HG03521 (cell line): ENCODE measurements around the gene GABRB3.

Experiments
- ATAC-seq: cut with Tn5 transposase; IDR thresholded peaks from one replicate; pipeline ENCODE4 v1.9.1; 2021; ENCODE audit warnings: mild to moderate bottlenecking, moderate library complexity; ENCODE audit not compliant: unreplicated experiment

GABRB3 gene

DNA sequence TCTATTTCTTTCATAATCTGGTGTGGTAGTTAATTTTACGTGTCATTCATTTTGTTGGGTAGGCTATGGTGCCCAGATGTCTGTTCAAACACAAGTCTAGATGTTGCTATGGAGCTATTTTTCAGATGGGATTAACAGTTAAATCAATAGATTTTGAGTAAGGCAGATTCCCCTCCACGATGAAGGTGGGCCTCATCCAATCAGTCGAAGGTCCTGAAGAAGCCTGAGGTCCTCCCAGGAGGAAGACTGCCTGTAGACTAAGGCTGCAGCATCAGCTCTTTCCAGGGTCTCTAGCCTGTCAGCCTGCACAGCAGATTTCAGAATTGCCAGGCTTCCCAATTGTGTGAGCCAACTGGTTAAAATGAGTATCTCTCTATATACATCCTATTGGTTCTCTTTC lies 92.9 kb downstream of the GABRB3 start:
- no peak for ATAC-seq

DNA sequence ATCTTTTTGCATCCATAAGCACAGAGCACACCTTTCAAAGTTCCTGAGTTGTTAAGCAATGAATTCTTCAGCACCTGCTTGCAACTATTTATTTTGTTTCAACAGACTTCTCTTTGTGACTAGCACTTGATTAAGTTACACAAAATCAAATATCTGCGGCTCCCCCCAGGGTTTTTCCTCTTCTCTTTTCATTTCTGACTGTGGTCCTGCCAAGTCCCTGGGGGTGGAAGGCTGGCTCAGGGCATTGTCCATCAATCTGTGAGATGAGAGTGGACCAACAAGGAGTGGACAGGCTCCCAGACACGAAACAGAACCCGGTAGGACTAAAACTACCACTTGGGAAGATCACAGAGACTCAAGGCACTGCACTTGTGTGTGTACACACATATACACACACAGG lies 96.8 kb downstream of the GABRB3 start:
- no peak for ATAC-seq

DNA sequence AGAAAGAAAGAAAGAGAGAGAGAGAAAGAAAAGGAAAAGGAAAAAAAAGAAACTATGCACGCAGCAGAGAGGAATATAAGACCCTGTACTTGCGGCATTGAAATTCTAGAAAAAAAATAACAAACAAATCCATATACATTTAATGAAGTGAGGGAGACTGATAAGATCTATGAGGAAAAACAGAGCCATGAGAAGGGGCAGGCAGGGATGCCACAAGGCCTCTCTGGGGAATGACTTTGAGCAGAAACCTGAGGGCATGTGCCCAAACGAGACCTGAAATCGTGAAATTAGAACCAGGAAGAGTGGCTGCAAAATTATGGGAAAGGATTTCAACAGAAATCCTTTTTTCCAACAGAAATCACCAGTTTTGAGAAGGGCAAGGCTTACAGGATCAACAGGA lies 98.4 kb downstream of the GABRB3 start:
- ATAC-seq, result no peak

DNA sequence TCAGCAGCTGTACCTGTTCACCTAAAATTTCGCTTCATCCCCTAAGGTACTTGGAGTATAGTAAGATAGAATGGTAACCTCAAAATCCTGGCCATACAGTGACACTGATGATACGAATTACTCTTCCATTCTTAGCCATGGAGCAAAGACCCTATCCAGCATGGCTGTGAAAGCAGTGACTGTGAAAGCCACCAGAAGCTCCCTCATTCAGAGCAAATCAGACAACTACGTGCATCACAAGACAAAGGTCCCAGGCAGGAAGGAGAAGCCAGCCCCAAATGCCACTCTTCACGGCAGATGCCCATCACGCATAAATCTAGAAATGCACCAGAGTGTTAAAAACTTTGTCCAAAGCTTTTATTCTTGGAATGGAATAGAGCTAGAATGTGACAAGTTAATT lies 99.4 kb downstream of the GABRB3 start:
- ATAC-seq, result no peak

DNA sequence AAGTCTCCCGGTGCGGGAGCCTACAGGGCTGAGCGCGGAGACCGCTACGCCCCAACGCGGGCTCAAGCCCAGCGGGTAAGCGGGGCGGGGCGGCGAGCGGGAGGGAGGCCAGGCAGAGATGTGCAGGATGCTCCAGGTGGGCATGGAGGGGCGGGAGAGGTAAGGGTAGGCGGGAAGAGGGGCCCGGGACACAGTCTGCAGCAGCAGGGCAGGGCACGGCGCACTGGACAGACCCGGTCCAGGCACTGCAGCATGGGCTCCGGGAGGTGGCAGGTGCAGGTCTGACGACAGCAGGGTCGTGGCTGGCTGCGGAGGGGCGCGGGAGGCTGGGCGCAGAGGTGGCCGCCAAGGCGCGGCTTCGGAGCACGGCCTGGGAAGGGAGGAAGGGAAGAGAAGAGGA lies 102.8 kb downstream of the GABRB3 start:
- no peak for ATAC-seq

DNA sequence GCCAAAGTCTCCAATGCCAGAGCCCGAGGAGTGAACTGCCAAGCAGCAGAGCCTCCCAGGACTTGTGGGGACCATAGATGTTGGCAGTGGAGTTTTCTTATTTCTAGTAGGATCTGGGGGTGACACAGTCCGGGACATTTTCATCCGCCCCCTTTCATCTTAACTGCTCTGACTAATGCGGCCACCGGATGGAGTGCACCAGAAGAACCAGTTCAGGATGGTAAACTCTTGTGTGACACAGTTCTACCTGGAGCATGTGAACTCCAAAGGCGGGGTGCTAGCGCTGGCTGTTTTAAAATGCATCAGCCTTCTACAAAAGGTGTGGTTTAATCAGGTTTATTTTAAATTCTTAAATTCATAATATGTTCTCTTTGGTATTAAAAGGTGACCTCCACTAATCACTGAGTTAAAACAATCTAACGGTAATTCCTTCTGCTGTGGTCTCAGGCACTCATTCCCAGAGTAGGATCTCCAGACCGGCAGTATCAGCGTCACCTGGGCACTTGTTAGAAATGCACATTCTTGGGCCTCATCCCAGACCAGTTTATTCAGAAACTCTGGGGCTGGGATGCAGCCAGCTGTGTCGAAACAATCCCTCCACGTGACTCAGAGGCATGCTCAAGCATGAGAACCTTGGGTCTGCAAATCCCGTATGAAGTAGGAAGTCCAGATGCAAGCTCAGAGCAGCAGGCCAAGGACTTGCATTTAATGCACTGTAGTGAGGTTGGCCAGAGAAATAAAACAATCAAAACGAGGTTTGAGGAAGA lies 105.5 kb downstream of the GABRB3 start:
- ATAC-seq, result no peak

DNA sequence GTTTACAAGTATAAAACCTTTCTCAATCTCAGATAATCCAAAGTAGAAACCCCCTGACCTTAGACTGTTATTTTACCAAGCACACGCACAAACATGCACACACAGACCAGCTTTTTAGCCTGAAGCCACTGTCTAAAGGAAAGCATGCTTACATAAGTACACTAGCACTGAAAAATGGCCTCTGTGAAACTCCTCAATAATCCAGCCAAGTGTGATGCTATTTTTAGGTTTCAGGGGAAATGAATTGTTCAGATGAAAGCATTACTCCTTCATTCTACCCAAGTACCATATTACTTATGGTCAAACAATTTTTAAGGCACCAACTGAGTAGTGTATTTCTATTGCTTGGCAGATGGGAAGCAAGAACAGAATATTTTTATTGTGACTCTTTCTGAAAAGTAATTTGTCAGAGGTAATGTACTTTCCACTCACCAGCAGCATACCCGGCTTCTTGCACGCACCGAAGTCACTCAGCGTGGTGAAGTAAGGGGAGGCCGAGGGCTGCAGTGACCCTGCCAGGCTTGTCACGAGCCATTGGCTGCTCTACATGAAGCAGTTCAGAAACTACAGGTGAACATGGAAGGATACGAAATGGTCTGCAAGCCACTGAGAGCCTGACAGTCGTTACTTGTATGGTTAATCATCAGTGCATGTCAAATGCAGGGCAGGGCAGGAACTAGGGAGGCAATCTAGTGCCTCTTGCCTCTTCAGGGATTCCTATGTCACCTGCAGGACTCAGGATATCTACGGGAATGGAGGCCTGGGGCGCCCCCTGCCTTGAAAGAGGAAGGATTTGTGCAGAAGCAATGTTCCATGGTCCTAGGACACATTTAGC lies 106.7 kb downstream of the GABRB3 start:
- ATAC-seq, result no peak

DNA sequence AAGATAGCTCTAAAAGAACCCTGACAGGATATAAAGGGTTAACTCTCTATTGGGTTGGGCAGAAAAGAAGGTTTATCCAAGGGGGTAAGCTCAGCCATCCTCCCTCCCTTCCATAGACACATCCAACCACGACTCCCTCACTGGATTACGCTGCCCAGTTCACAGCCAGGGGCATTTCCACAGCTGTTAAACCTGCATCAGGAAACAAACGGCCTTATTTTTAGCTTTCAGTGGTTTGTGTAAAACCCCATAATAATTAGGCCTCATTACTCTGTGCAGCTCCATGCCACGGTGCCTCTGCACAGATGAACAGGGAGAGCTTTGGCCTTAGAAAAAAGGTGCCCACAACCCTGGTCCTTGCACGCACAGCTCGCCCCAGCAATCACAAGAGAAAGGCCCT lies 110.6 kb downstream of the GABRB3 start:
- ATAC-seq, result no peak

DNA sequence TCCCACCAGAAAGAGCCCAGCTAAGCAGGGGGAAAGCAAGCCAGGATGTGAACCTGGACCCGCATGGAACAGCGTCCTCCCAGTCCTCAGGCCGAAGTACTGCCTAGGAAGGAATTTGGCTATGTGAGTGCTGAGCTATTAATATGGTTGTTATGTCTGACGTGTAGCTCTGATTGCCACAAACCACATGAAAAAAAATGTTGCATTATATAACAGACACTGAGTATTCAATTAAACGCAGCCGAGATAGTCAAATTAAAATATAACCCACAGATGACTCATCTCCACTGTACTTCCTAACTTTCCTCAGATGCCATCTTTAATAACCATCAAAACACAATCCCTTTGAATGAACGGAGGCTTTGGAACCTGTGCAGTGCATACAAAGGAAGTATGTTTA lies 111.1 kb downstream of the GABRB3 start:
- no peak for ATAC-seq

DNA sequence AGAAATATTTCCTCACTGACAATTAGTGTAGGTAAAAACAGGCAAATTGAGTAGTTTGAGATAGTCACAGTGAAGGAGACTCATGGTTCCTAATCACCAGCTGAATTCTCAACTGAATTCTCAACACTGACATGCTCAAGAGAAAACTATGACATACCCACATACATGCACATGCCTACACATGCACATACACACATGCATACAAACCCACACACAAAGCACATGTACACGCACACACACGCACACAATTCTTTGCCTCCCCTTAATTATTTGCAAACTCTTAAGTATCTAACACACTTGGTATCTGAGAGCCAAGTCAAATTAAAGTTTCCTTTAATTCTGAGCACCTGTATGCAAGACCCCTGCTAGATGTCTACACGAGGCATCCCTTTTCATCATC lies 111.8 kb downstream of the GABRB3 start:
- no peak for ATAC-seq

DNA sequence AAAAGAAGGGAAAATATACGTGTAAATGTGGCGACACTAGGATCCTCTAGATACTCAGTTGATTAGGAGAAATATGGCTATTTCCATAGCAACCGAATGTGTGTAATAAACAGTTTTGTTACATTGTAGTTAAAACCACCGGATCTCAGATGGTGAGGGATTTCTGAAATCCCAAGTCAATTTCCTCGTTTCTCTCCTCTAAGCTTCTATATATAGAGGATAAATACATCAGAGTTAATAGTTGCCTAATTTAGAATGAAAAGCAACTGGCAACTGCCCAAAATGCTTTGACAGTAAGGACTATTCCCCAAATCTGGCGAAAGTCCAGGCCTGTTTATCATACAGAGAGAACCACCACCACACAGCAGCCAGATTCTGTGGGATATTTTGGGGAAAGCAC lies 112.6 kb downstream of the GABRB3 start:
- ATAC-seq, result no peak

DNA sequence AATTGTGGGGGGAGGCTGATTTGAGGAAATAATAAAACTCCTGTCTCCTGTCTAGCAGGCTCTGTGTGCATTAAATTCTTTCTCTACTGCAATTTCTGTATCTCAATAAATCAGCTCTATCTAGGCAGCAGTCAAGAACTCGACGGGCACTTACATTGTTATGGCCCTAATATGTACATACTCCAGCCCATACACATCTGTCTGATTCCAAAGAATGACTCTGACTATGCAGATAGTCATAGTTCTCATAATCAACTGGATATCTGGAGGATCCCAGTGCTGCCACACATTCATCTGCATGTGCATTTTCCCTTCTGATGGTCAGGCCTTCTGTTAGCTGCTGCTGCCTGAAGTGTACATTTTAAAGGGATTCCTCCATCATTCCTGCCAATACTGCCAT lies 114.6 kb downstream of the GABRB3 start:
- ATAC-seq, result no peak

DNA sequence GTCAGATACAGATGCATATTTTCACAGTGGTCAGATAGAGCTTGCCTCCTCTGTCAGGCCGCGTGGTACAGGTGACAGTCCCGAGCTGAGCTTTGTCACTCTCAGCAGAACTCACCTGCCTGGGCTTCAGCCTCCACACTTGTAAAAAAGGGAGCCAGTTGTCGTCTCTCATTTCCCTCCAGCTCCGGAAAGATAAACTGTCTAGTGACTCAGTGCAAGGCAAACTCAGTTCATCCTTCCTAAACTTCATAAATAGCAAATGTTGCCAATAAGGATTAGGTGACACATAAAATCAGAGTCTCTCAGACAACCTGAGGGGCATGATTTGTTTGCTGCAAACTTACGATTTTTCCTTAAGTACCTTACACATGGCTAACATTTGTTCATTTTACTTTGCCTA lies 116.8 kb downstream of the GABRB3 start:
- no peak for ATAC-seq

DNA sequence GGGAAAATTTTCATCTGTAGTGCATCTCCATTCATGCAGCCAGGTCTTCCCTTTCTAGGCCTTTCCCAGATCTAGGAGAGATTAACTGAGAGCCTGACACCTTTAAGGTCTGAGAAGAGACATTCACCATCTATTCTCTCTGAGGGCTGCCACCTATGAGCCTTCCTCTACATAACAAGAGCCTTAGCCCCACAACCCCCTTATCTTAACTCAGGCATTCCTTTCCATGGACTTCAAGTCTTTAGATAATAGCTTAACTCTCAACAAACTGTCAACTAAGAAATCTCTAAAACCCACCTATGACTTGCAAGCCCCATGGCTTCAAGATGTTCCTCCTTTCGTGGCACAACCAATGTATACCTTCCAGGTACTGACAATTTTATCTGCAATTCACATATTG lies 121.0 kb downstream of the GABRB3 start:
- ATAC-seq, result no peak

DNA sequence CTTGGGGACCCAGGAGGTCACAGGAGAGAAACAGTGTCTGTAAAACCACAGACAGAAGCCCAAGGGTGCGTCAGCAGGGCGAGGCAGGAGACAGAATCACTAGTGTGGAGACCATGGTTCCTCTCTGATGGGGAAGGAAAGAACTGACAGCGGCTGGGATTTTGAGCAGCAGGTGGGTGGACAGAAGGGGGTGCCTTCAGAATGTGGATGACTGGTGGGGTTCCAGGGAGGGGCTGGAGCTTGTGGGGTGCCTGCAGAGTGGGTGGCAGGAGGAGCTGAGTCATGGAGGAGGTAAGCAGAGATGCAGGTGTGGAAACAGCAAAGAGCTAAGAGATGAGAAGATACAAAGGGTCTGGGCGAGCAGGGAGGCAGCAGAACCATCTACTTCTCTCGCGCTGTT lies 124.2 kb downstream of the GABRB3 start:
- no peak for ATAC-seq

DNA sequence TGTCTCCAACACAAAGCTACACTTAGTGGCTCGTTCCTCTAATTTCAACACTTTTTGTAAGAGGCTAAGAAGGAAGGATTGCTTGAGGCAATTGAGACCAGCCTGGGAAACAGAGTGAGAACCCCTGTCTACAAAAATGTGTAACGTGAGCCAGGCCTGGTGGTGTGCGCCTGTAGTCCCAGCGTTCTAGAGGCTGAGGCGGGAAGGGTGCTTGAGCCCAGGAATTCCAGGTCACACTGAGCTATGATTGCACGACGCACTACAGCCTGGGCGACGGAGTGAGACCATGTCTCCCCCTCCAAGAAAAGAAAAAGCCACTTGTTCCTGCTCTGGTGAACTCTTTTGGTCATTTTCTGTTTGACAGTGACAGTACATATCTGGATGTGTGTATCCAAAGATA lies 127.9 kb downstream of the GABRB3 start:
- no peak for ATAC-seq

DNA sequence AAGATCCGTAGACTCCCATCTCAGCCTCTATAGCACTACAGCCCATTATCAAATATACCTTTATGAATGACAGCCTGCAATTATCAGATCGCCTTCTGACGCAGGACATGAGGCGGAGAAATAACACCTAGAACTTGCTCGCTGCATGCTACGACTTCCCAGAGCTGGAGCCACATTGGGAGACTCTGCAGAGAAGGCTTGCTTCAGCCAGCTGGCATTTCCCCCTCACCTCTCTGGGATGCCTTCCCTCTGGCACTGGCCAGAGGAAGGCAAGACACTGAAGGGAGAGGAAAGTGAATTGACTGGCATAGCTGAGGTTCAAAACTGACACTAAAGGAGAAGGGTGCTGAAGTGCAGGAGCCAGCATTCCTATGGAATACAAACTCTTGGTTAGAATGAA lies 131.7 kb downstream of the GABRB3 start:
- no peak for ATAC-seq

DNA sequence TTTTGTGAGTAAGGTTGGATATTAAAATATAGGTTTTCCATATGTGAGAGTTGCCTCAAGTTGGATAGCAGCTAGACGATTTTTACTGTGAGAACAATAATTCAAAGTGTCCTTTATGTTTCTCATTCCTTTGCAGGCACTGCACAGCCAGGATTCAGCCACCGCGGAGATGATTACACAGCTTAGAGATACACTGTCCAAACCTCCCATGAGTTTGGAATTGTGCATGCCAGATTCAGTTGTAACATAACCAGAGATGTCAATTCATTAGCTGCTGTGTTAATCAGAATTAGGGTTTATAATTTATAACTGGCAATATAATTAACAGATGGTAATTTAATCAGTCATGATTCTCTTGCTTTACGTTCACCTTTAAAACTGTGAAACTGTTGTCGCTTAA lies 132.3 kb downstream of the GABRB3 start:
- no peak for ATAC-seq

DNA sequence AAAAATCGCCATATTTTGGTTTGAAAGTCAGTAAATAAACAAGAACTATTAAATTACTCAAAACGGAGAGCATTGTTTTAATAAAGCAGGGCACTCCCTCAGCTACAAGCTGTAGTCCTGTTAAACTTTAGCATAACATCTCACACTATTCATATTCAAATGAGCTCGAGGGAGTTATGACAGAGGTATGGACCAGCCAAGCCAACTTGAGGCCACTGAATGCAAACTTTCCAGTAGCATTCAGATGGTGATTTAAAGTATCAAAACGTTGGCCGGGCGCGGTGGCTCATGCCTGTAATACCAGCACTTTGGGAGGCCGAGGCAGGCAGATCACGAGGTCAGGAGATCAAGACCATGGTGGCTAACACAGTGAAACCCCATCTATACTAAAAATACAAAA lies 132.9 kb downstream of the GABRB3 start:
- no peak for ATAC-seq

DNA sequence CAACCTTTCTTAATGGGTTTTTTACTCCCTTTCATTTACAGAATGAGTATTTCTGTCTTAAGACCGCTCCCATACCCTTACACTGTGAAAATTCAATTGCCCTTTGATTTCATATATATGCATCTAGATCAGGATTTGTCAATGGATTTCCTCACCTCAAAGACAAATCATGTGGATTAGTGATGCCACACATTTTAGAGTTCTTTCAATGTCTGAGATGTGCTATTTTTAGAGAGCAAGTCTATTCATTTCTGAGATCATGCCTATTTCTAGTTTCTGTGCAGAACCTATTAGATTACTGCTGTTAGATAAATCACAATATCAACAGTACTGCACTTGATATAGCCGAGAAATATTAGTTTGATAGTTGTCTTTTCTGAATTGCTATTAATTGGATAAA lies 137.3 kb downstream of the GABRB3 start:
- no peak for ATAC-seq

DNA sequence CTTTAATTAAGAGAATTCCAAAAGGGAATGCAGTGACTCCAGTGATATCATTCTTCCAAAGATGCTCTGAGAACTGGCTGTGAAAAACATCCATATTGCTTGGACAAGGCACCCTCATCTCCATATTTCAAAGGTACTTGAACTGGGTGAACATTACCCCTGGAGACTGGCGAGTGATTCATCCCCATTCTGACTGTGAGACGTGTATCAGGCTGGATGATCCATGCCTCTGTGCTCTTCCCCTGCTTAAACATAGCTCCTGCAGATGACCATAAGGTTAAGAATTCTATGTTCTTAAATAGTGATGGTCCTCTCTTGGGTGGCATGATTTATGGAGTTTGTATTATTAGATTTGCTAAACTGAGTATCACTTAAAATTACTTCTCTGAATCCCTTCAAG lies 137.8 kb downstream of the GABRB3 start:
- ATAC-seq, result no peak

DNA sequence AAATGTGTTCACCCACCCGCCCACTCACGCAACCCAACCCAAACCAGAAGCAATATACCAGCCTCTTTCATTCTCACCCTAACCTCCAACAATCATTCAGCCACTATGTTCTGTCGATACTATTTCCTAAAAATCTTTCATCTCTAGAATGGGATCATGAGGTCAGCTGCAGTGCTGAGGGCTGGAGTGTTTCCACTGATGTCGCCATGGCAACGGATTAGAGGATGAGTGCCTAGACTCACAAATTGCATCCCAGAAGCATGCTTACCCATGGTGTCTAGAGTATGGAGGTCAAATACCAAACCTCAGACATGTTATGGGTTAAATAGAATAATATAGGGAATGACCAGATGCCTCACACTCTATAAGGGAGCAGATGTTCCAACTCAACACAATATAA lies 138.5 kb downstream of the GABRB3 start:
- ATAC-seq, result no peak

DNA sequence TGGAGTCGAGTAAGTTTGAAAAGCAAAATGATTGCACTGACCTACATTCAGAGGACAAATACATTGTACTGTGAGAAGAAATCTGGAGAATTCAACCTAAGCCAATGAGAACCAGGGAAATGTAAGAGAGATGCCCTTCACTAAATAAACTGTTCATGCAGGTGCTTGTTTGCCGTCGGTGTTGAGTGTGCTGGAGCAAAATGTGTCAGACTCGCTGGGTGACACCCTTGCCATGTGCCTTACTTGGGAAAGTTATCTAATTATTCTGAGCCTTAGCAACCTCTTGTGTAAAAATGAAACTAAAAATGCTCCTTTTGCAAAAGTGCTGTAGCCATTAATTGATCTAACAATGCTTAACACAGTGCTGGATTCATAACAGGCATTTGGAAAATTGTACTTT lies 140.4 kb downstream of the GABRB3 start:
- ATAC-seq, result no peak
